Subcutaneous abdominal adipose tissue (tissue), 5 donors: ENCODE results near the gene LSMEM2.
"Not testable (repeated sequence)": the region's sequence is repeated elsewhere in the genome, so short reads cannot be mapped to it uniquely, and the experiment has no call there.

Experiments used
- H3K27ac ChIP-seq: one replicate; pipeline ENCODE4 v1.7.0; 2013; ENCODE audit warnings: low read depth, mild to moderate bottlenecking, inconsistent platforms, low read length, moderate library complexity
- H3K27me3 ChIP-seq, 5 donors: one replicate each; pipeline ENCODE4 v1.7.0; 2013; ENCODE audit warnings: low read length in 5 of 5, inconsistent platforms in 1 of 5; ENCODE audit not compliant: control insufficient read depth in 5 of 5, insufficient read depth in 4 of 5
- H3K36me3 ChIP-seq, 5 donors: one replicate each; pipeline ENCODE4 v1.7.0; 2013; ENCODE audit warnings: low read length in 5 of 5; ENCODE audit not compliant: control insufficient read depth in 5 of 5, insufficient read depth in 5 of 5
- H3K4me1 ChIP-seq, 5 donors: one replicate each; pipeline ENCODE4 v1.7.0; 2013; ENCODE audit warnings: low read length in 5 of 5, mild to moderate bottlenecking in 3 of 5, moderate library complexity in 1 of 5; ENCODE audit not compliant: control insufficient read depth in 5 of 5, insufficient read depth in 5 of 5
- H3K4me3 ChIP-seq, 5 donors: one replicate each; pipeline ENCODE4 v1.7.0; 2013; ENCODE audit warnings: low read length in 5 of 5, low read depth in 1 of 5
- H3K9ac ChIP-seq, 5 donors: one replicate each; pipeline ENCODE4 v1.7.0; 2013; ENCODE audit warnings: low read length in 5 of 5, mild to moderate bottlenecking in 4 of 5, moderate library complexity in 3 of 5
- H3K9me3 ChIP-seq, 5 donors: one replicate each; pipeline ENCODE4 v1.7.0; 2013; ENCODE audit warnings: low read length in 5 of 5; ENCODE audit not compliant: control insufficient read depth in 5 of 5
- donor health status: healthy.
- donor health status: healthy.
- donor health status: healthy.
- donor health status: healthy.
- donor health status: healthy.

Gene LSMEM2

DNA sequence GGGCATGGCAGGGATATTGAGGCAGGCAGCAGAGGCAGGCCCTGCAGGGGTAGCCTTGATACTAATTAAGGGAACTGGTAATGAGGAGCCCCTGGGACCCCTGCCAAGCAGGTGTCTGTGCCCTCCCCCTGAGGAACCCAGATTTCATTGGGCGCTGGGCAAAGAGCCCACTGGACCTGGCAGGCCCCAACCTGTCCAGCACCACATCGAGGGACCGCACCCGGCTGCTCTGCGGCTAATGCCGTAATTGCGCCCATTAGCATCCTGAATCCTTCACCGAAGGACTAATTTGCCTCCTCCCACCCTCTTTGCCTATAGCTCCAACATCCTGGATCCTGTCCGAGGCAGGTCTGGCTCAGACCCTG, 23.7 kb upstream of the LSMEM2 start:
- no peaks in the 10 kb centered on the region for H3K27me3 ChIP-seq
- H3K4me3 ChIP-seq: peak overlapping the region in 1 of 5 donors; percentile 10
- peak overlapping the region in 2 of 5 donors; percentile 46 to 56 for H3K9ac ChIP-seq
- H3K4me1 ChIP-seq: peaks cover 10 to 73% (median 51%) of the 10 kb centered on the region in 5 donors
- H3K27ac ChIP-seq: peak overlapping the region; percentile 92
- H3K9me3 ChIP-seq: peaks cover 0 to 10% (median 6%) of the 10 kb centered on the region in 5 donors
- H3K36me3 ChIP-seq: peaks cover 0 to 84% (median 66%) of the 10 kb centered on the region in 5 donors

DNA sequence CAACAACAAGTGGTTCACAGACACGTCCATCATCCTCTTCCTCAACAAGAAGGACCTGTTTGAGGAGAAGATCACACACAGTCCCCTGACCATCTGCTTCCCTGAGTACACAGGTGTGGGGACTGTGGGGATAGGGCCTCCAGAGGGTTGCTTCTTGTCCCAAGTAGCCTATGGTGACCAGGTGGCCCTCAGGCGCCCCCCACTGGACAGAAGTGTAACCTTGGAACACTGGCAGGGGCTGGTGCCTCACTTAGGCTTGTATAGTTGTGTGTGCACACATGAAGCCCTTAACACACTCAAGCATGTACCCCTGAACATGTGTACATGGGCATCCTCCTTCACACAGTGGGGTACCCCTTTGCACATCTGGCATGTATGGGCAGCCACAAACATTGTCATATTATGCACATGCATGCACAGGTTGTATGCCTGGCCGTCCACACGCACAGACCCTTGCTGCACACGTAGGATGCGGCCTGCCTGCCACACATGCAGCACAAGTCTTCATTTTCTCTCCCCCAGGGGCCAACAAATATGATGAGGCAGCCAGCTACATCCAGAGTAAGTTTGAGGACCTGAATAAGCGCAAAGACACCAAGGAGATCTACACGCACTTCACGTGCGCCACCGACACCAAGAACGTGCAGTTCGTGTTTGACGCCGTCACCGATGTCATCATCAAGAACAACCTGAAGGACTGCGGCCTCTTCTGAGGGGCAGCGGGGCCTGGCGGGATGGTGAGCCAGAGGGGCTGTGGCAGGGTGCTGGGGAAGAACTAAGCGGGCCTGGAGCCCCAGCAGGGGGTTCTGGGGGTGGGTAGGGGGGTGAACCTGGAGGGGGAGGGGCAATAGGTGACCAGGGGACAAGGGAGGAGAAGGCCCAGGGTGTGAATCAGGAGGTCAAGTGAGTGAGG, 21.7 kb upstream of the LSMEM2 start:
- Histone ChIP-seq H3K27ac (no peak overlapping the region), H3K27me3 (no peaks in the 10 kb centered on the region), H3K4me3 (peak overlapping the region in 1 of 5 donors; percentile 13), H3K4me1 (peaks cover 8 to 68% (median 53%) of the 10 kb centered on the region in 5 donors), H3K9ac (no peak overlapping the region), H3K36me3 (peaks cover 0 to 65% (median 57%) of the 10 kb centered on the region in 5 donors), H3K9me3 (peaks cover 0 to 10% (median 6%) of the 10 kb centered on the region in 5 donors)

DNA sequence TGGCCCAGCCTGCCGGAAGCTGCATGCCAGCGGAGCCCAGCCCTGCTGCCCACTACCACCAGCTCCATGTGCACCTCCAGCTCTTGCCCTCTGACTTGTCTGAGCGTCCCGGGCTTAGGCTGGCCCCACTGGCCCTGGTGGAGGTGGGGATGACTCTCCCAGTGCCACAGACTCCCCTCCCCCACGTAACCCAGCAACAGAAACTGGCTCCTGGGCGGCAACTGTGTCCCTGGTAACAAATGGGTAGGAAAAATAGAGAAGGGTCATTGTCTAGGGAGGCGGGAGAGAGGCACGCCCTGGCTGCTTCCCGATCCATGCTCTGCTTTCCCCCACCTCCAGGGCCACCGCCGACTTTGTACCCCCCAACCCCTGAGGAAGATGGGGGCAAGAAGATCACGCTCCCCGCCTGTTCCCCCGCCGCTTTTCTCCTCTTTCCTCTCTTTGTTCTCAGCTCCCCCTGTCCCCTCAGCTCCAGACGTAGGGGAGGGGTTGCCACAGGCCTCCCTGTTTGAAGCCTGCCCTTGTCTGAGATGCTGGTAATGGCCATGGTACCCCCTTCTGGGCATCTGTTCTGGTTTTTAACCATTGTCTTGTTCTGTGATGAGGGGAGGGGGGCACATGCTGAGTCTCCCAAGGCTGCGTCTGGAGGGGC, 20.7 kb upstream of the LSMEM2 start:
- Histone ChIP-seq H3K27ac (no peak overlapping the region), H3K4me3 (peak overlapping the region in 1 of 5 donors; percentile 0), H3K36me3 (peaks cover 0 to 56% (median 48%) of the 10 kb centered on the region in 5 donors), H3K9me3 (peaks cover 0 to 10% (median 6%) of the 10 kb centered on the region in 5 donors), H3K9ac (no peak overlapping the region), H3K4me1 (peaks cover 8 to 63% (median 59%) of the 10 kb centered on the region in 5 donors), H3K27me3 (no peaks in the 10 kb centered on the region)

DNA sequence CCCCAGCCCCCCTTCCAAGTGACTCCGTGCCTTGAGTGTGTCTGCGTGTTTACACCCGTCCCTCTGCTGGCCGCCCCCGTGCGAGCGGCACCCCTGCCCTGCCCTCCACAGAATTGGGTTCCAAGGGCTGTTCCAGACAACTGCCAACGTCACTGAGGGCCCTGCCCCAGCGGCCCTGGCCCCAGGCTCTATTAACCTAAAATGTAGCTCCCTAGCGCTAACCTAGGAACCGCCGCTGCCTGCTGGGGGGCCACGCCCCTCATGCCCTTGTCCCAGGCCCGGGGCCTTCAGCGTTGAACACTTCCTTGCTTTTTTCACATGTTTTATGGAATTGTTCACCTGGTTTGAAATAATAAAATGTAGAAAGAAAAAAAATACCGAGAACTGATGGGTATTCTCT, 19.9 kb upstream of the LSMEM2 start:
- Histone ChIP-seq H3K9ac (no peak overlapping the region), H3K36me3 (peaks cover 0 to 47% (median 42%) of the 10 kb centered on the region in 5 donors), H3K9me3 (peaks cover 0 to 10% (median 6%) of the 10 kb centered on the region in 5 donors), H3K4me1 (peaks cover 8 to 63% (median 60%) of the 10 kb centered on the region in 5 donors), H3K4me3 (no peak overlapping the region), H3K27me3 (no peaks in the 10 kb centered on the region), H3K27ac (no peak overlapping the region)

DNA sequence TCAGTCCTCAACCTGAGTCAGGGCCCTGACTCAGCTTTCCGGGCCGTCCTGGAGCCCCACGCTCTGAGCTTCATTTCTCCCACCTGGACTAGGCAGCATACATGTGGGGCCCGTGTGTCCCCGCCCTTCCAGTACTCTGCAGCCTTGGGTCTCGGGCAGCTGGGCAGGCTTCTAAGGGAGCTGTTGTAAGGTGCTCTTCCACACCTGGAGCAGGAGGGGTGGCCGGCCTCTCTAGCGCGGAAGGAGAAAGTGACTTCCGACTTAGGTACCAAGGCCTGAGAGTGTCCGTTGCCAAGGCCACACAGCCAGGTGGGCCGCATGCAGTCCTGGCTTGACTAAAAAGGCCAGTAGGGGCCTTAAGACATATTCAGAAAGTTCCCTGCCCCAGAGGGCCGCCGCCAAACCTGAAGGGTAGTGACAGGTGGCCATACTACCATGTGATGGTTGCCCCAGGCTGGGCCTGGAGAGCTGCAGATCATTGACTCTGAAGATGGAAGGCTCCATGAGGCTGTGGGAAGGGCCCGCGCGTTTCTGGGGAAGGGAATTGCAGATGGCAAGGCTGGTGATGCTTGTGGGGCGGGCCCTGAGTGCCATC, 19.4 kb upstream of the LSMEM2 start:
- Histone ChIP-seq H3K27ac (peak overlapping the region; percentile 88), H3K27me3 (no peaks in the 10 kb centered on the region), H3K36me3 (peaks cover 0 to 42% (median 37%) of the 10 kb centered on the region in 5 donors), H3K9ac (peak overlapping the region in 3 of 5 donors; percentile 18 to 72 (median 41)), H3K4me1 (peaks cover 6 to 63% (median 60%) of the 10 kb centered on the region in 5 donors), H3K4me3 (peak overlapping the region in 2 of 5 donors; percentile 64 to 69), H3K9me3 (peaks cover 0 to 10% (median 6%) of the 10 kb centered on the region in 5 donors)

DNA sequence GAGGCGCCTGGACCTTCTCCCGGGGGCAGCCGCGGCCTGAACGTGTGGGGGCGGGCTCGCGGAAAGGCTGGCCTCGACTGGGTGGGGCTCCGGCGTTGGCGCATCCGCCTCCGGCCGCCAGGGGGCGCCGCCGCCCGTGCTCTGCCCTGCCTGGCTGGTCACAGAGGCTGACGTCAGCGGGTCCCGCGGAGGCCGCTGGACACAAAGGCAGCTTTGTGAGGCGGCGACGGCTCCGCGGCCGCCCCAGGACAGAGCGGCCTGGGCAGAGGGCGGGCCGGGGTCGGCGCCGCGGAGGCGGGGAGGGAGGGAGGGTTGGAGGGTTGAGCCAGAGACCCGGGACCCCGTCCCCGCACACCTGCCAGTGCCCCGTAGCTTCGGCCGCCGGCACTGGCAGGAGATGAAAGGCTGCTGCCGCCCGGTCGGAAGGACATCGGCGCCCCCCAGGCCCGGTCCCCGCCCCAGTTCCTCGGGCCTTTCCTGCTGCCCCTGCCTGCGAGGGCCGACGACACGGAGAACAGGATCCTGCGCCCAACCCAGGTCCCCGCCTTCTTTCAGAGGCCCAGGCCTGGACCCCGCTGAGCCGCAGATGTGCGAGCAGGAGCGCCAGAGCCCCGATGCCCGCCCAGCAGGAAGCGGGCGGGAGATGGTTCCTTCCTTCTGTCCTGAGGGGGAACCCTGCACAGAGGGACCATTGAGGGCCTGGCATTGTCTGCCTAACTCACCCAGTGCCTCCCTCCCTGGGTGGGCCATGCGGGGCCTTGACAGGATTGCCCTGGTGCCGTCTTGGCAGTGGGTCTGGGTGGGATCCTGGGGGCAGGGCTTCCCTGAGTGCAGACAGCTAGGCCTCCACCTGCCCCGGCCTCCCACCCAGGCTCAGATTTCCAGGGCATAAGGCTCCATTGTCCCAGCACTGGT, 18.6 kb upstream of the LSMEM2 start:
- Histone ChIP-seq H3K4me3 (peak overlapping the region in 4 of 5 donors; percentile 57 to 69 (median 63)), H3K27ac (peak overlapping the region; percentile 88), H3K9ac (peak overlapping the region; percentile 38 to 87 (median 77)), H3K9me3 (peaks cover 0 to 10% (median 6%) of the 10 kb centered on the region in 5 donors), H3K27me3 (no peaks in the 10 kb centered on the region), H3K4me1 (peaks cover 0 to 63% (median 58%) of the 10 kb centered on the region in 5 donors), H3K36me3 (peaks cover 0 to 36% (median 30%) of the 10 kb centered on the region in 5 donors)

DNA sequence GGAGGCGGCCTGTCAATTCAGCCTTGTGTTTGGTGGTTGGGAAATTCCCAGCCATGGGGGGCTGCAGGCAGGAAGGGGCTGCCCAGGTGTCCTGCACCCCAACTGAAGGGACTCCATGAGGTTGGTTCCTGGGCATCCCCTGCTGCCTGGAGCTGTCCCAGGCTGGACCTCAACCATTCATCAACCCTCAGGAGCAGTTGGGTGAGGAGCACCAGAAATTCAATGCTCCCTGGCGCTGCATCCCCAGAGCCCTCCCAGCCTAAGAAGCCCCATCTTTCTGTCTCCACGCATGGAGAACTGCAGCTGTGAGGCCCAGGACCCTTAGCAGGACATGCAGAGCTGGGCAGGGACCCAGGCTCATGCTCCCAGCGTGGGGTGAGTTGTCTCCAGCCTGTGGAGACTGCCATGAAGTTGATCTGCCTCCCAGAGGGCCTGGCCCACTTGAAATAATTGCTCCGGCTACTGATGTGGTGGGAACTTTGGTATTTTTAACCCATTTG, 17.9 kb upstream of the LSMEM2 start:
- no peaks in the 10 kb centered on the region for H3K27me3 ChIP-seq
- peaks cover 0 to 32% (median 27%) of the 10 kb centered on the region in 5 donors for H3K36me3 ChIP-seq
- peak overlapping the region; percentile 15 to 69 (median 62) for H3K4me3 ChIP-seq
- H3K9ac ChIP-seq: peak overlapping the region; percentile 38 to 87 (median 77)
- H3K27ac ChIP-seq: peak overlapping the region; percentile 88
- peaks cover 2 to 66% (median 59%) of the 10 kb centered on the region in 5 donors for H3K4me1 ChIP-seq
- peaks cover 0 to 10% (median 6%) of the 10 kb centered on the region in 5 donors for H3K9me3 ChIP-seq

DNA sequence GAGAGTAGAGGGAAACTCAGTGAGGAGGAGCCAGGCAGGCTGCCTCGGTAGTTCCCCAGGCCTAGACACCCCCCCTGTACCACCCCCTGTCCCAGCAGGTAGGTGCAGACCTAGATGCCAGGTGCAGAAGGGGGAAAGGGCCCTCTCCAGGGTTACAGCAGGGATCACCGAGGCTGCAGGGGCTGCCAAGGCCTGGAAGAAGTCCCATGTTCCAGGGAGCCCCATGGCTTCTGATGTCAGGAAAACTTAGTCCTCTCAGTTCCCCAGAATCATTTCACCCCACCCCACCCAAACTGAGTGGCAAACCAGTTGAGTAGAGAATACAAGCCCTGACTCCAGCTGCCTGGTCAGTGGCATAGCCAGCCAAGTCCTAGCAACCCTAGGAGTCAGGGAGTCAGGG, 17.4 kb upstream of the LSMEM2 start:
- Histone ChIP-seq H3K27ac (peak overlapping the region; percentile 88), H3K9me3 (peaks cover 0 to 10% (median 6%) of the 10 kb centered on the region in 5 donors), H3K4me3 (peak overlapping the region in 1 of 5 donors; percentile 15), H3K27me3 (no peaks in the 10 kb centered on the region), H3K9ac (peak overlapping the region in 3 of 5 donors; percentile 22 to 87 (median 25)), H3K36me3 (peaks cover 0 to 27% (median 22%) of the 10 kb centered on the region in 5 donors), H3K4me1 (peaks cover 4 to 68% (median 63%) of the 10 kb centered on the region in 5 donors)

DNA sequence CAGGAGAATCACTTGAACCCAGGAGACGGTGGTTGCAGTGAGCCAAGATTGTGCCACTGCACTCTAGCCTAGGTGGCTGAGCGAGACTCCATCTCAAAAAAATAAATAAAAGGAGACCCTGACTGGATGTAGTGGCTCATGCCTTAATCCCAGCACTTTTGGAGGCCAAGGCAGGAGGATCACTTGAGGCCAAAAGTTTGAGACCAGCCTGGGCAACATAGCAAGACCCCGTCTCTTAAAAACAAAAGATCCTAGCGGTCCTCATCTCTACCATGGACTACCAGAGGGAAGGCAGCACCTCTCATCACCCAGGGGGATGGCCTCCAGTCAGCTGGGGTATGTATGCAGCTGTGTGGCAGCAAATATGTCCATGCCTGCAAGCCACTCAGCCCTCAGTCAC, 16.7 kb upstream of the LSMEM2 start:
- not testable (repeated sequence) for H3K9ac ChIP-seq, H3K27me3 ChIP-seq, H3K9me3 ChIP-seq, H3K4me3 ChIP-seq
- H3K36me3 ChIP-seq: peaks cover 0 to 20% (median 15%) of the 10 kb centered on the region in 5 donors
- peaks cover 7 to 75% (median 69%) of the 10 kb centered on the region in 5 donors for H3K4me1 ChIP-seq
- H3K27ac ChIP-seq: peak overlapping the region; percentile 65
